Measurements from ENCODE around the gene EMX1.

DNA sequence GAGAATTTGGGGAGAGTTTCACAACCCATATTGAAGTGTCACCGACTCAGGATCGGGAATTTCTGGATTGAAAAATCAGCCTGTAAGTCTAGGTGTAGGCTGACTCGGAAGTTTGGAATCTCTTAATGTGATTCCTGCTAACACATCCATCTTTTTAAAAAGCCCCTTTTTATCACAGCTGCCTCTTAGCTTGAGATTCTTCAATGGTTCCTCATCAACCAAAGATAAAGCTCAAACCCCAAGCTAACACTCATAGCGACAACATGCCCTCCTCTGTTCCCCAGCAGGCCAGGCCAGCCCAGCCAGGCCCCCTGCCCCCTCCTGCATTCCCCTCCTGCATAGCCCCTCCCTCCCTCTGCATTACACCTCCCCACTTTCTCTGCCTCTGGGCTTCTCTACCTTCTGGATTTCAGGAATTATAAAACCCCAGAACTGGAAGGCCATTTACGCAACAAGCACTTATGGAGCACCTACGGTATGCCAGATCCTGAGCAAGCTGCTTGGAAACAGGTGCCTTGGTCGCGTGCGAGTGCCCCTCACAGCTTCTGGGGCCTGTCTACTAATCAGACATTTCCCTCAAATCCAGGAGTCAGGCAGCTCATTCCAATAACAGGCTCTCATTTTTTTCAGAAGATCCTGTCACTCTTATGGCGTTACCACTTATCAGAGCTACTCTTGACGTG lies 63.4 kb downstream of the EMX1 start:
- TF ChIP-seq YY1 (tag by site-specific recombination; IDR thresholded peaks at IDR 0.05) (no peak), ZNF292 (tag by site-specific recombination; IDR thresholded peaks at IDR 0.05; ENCODE audit: borderline replicate concordance, low read depth) (no peak), ZNF692 (tag by site-specific recombination; IDR thresholded peaks at IDR 0.05) (no peak), ZNF830 (tag by site-specific recombination; IDR thresholded peaks at IDR 0.05; ENCODE audit: low read depth) (no peak), ZBTB8A (tag by site-specific recombination; IDR thresholded peaks at IDR 0.05) (no peak), ZNF585B (tag by site-specific recombination; IDR thresholded peaks at IDR 0.05) (no peak), ZNF501 (tag by site-specific recombination; IDR thresholded peaks at IDR 0.05) (no peak), ZNF658 (tag by site-specific recombination; IDR thresholded peaks at IDR 0.05) (no peak), ZNF354C (tag by site-specific recombination; IDR thresholded peaks at IDR 0.05; ENCODE audit: borderline replicate concordance, low read depth) (no peak), ZNF529 (tag by site-specific recombination; IDR thresholded peaks at IDR 0.05; ENCODE audit: insufficient replicate concordance) (no peak)
- TF ChIP-seq, protein P1, sequence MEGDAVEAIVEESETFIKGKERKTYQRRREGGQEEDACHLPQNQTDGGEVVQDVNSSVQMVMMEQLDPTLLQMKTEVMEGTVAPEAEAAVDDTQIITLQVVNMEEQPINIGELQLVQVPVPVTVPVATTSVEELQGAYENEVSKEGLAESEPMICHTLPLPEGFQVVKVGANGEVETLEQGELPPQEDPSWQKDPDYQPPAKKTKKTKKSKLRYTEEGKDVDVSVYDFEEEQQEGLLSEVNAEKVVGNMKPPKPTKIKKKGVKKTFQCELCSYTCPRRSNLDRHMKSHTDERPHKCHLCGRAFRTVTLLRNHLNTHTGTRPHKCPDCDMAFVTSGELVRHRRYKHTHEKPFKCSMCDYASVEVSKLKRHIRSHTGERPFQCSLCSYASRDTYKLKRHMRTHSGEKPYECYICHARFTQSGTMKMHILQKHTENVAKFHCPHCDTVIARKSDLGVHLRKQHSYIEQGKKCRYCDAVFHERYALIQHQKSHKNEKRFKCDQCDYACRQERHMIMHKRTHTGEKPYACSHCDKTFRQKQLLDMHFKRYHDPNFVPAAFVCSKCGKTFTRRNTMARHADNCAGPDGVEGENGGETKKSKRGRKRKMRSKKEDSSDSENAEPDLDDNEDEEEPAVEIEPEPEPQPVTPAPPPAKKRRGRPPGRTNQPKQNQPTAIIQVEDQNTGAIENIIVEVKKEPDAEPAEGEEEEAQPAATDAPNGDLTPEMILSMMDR (tag by site-specific recombination; IDR thresholded peaks at IDR 0.05) = no peak
- TF ChIP-seq, protein P2, sequence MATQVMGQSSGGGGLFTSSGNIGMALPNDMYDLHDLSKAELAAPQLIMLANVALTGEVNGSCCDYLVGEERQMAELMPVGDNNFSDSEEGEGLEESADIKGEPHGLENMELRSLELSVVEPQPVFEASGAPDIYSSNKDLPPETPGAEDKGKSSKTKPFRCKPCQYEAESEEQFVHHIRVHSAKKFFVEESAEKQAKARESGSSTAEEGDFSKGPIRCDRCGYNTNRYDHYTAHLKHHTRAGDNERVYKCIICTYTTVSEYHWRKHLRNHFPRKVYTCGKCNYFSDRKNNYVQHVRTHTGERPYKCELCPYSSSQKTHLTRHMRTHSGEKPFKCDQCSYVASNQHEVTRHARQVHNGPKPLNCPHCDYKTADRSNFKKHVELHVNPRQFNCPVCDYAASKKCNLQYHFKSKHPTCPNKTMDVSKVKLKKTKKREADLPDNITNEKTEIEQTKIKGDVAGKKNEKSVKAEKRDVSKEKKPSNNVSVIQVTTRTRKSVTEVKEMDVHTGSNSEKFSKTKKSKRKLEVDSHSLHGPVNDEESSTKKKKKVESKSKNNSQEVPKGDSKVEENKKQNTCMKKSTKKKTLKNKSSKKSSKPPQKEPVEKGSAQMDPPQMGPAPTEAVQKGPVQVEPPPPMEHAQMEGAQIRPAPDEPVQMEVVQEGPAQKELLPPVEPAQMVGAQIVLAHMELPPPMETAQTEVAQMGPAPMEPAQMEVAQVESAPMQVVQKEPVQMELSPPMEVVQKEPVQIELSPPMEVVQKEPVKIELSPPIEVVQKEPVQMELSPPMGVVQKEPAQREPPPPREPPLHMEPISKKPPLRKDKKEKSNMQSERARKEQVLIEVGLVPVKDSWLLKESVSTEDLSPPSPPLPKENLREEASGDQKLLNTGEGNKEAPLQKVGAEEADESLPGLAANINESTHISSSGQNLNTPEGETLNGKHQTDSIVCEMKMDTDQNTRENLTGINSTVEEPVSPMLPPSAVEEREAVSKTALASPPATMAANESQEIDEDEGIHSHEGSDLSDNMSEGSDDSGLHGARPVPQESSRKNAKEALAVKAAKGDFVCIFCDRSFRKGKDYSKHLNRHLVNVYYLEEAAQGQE (tag by site-specific recombination; IDR thresholded peaks at IDR 0.05) = no peak
- TF ChIP-seq, protein P3, sequence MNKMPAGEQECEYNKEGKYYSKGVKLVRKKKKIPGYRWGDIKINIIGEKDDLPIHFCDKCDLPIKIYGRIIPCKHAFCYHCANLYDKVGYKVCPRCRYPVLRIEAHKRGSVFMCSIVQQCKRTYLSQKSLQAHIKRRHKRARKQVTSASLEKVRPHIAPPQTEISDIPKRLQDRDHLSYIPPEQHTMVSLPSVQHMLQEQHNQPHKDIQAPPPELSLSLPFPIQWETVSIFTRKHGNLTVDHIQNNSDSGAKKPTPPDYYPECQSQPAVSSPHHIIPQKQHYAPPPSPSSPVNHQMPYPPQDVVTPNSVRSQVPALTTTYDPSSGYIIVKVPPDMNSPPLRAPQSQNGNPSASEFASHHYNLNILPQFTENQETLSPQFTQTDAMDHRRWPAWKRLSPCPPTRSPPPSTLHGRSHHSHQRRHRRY (tag by site-specific recombination; IDR thresholded peaks at IDR 0.05) = no peak
- TF ChIP-seq, protein P4, sequence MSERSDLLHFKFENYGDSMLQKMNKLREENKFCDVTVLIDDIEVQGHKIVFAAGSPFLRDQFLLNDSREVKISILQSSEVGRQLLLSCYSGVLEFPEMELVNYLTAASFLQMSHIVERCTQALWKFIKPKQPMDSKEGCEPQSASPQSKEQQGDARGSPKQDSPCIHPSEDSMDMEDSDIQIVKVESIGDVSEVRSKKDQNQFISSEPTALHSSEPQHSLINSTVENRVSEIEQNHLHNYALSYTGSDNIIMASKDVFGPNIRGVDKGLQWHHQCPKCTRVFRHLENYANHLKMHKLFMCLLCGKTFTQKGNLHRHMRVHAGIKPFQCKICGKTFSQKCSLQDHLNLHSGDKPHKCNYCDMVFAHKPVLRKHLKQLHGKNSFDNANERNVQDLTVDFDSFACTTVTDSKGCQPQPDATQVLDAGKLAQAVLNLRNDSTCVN (tag by site-specific recombination; optimal IDR thresholded peaks at IDR 0.05) = no peak

All from HEK293 (cell line).